Endothelial cell of umbilical vein (primary cell): ENCODE measurements around the gene DPYD. TPM values are rescaled to one million over a fixed set of nuclear protein-coding genes. Genes with fewer than 3 reads are reported as not detected.

Experiments
- BruUV-seq: library from RNA; stranded (reverse); fragments of 400-500 nt; replicated peaks from 2 replicates; lab custom pipeline; 2021; lab: Mats Ljungman, UMichigan
- CTCF ChIA-PET: fragments of 300-600, 350-600 bp; sonication (Branson Sonifier 250); formaldehyde crosslinking; loops from one replicate; lab custom pipeline; 2021; ENCODE audit warnings: antibody characterized with exemption, inconsistent platforms; lab: Charles Lee
- POLR2A ChIA-PET: fragments of 300-600, 350-600 bp; sonication (Branson Sonifier 250); formaldehyde crosslinking; loops from one replicate; lab custom pipeline; 2021; ENCODE audit warnings: antibody characterized with exemption, inconsistent platforms; lab: Charles Lee
- DNase-seq: peaks from one replicate; pipeline ENCODE4 v3.0.0-alpha.2; 2011; ENCODE audit warnings: low read depth, low spot score
- FAIRE-seq: peaks from 2 replicates; lab custom pipeline; 2011; peaks lifted over from hg19 to GRCh38; lab: Jason Lieb, UNC
- H2AFZ ChIP-seq: 2 replicates; pipeline ENCODE4 v1.6.0; 2012; ENCODE audit warnings: low read depth, low read length, control low read depth, inconsistent platforms
- H3K27ac ChIP-seq: 2 replicates; pipeline ENCODE4 v1.5.1; 2011; ENCODE audit warnings: low read depth, mild to moderate bottlenecking, control low read depth, low read length, moderate library complexity; ENCODE audit not compliant: insufficient read depth
- H3K27me3 ChIP-seq, 2 experiments: 2 replicates each; pipeline versions ENCODE4 v1.6.0 to v1.6.1; 2011; ENCODE audit warnings: low read length in 2 of 2, mixed read lengths in 1 of 2; ENCODE audit not compliant: control insufficient read depth in 2 of 2, insufficient read depth in 2 of 2
- H3K36me3 ChIP-seq, 2 experiments: 2 replicates in 1 of 2; 3 replicates in 1 of 2; pipeline ENCODE4 v1.5.1; 2011; ENCODE audit warnings: low read length in 2 of 2, mild to moderate bottlenecking in 1 of 2, moderate library complexity in 1 of 2; ENCODE audit not compliant: control insufficient read depth in 2 of 2, insufficient read depth in 2 of 2; ENCODE audit errors: extremely low read depth in 1 of 2
- H3K4me1 ChIP-seq: 3 replicates; pipeline ENCODE4 v1.5.1; 2011; ENCODE audit warnings: mild to moderate bottlenecking, low read length; ENCODE audit not compliant: control insufficient read depth, insufficient read depth; ENCODE audit errors: extremely low read depth
- H3K4me2 ChIP-seq: 2 replicates; pipeline ENCODE4 v1.6.1; 2011; ENCODE audit warnings: low read length, control low read depth, mixed read lengths; ENCODE audit not compliant: insufficient read depth
- H3K4me3 ChIP-seq, 3 experiments: fragments of 200-600 bp in 1 of 3; sonication (generic), shearing (Covaris generic) in 1 of 3; replicated peaks in 1 of 3; 2 replicates each; pipeline ENCODE4 v1.5.1; 2011 to 2016; ENCODE audit warnings: control low read depth in 3 of 3, low read length in 3 of 3, mild to moderate bottlenecking in 2 of 3, inconsistent platforms in 1 of 3, low read depth in 1 of 3, moderate library complexity in 1 of 3; ENCODE audit not compliant: insufficient read depth in 1 of 3
- H3K79me2 ChIP-seq: 2 replicates; pipeline ENCODE4 v1.6.0; 2012; ENCODE audit warnings: low read length, inconsistent platforms; ENCODE audit not compliant: control insufficient read depth, insufficient read depth
- H3K9ac ChIP-seq: replicated peaks from 2 replicates; pipeline ENCODE3; 2011; ENCODE audit warnings: low read length, control low read depth; ENCODE audit not compliant: insufficient read depth; ENCODE audit errors: extremely low read depth
- H3K9me1 ChIP-seq: replicated peaks from 3 replicates; pipeline ENCODE4 v1.6.0; 2011; ENCODE audit warnings: mild to moderate bottlenecking, low read length; ENCODE audit not compliant: control insufficient read depth, insufficient read depth; ENCODE audit errors: extremely low read depth
- H3K9me3 ChIP-seq: replicated peaks from 2 replicates; pipeline ENCODE4 v1.5.1; 2012; ENCODE audit warnings: low read length, inconsistent platforms; ENCODE audit not compliant: control insufficient read depth, insufficient read depth
- H4K20me1 ChIP-seq: replicated peaks from 2 replicates; pipeline ENCODE3; 2011; ENCODE audit warnings: mild to moderate bottlenecking, low read length; ENCODE audit not compliant: control insufficient read depth, insufficient read depth; ENCODE audit errors: extremely low read depth
- CTCF ChIP-seq, 2 donors: IDR thresholded peaks; 1 replicate in 1 of 2; 2 replicates in 1 of 2; pipeline ENCODE4 v1.5.1; 2011; ENCODE audit warnings: low read length in 2 of 2, mild to moderate bottlenecking in 2 of 2, moderate library complexity in 2 of 2, control low read depth in 1 of 2, inconsistent platforms in 1 of 2, low read depth in 1 of 2; ENCODE audit not compliant: insufficient read depth in 1 of 2; ENCODE audit errors: extremely low read depth in 1 of 2
- EZH2 ChIP-seq: IDR thresholded peaks from 2 replicates; pipeline ENCODE4 v1.6.1; 2012; ENCODE audit warnings: borderline replicate concordance, low read depth, mild to moderate bottlenecking, moderate library complexity, low read length, inconsistent platforms; ENCODE audit not compliant: severe bottlenecking
- FOS ChIP-seq: IDR thresholded peaks from 2 replicates; pipeline ENCODE4 v1.6.1; 2011; ENCODE audit warnings: mild to moderate bottlenecking, low read length, moderate library complexity, borderline replicate concordance; ENCODE audit not compliant: insufficient read depth
- GATA2 ChIP-seq: IDR thresholded peaks from 2 replicates; pipeline ENCODE4 v1.7.0; 2011; ENCODE audit warnings: low read depth, mild to moderate bottlenecking, moderate library complexity, mixed read lengths, low read length; ENCODE audit not compliant: insufficient read length, insufficient read depth
- JUN ChIP-seq: IDR thresholded peaks from 2 replicates; pipeline ENCODE4 v1.6.1; 2011; ENCODE audit warnings: borderline replicate concordance, low read depth; ENCODE audit not compliant: insufficient read length, insufficient read depth
- MYC ChIP-seq: IDR thresholded peaks from one replicate; pipeline ENCODE4 v1.6.1; 2011; ENCODE audit warnings: mild to moderate bottlenecking, low read depth, low read length
- POLR2A ChIP-seq: IDR thresholded peaks from 2 replicates; pipeline ENCODE4 v1.6.1; 2012; ENCODE audit warnings: low read depth, mild to moderate bottlenecking, control low read depth, low read length
- POLR2AphosphoS5 ChIP-seq: IDR thresholded peaks from 2 replicates; pipeline ENCODE4 v1.6.1; 2012; ENCODE audit warnings: low read depth, mild to moderate bottlenecking, control low read depth, low read length, moderate library complexity; ENCODE audit not compliant: insufficient read depth
- dilution Hi-C: fragments of 300-500 bp; cut with MboI; formaldehyde crosslinking; loops from one replicate; pipeline ENCODE4 v1.15.0; 2019; ENCODE audit warnings: low sequenced_read_pairs; ENCODE audit not compliant: extremely low pct_ligation_motif_present
- intact Hi-C: fragments of 100-400 bp; cut with micrococcal nuclease; formaldehyde crosslinking; loops from one replicate; pipeline ENCODE4 v1.10.0; 2022
- polyA plus RNA-seq, 4 experiments: library from polyadenylated mRNA; depleted of rRNA in 3 of 4; stranded (reverse) in 3 of 4; unstranded in 1 of 4; fragments of >200 nt; gene quantifications; 2 replicates each; pipeline versions ENCODE4 v1.2.1 to v1.2.3, GENCODE V29; 2011 to 2012; ENCODE audit warnings: missing spikeins in 1 of 4
- total RNA-seq: library from RNA; stranded (reverse); gene quantifications from 2 replicates; pipeline ENCODE4 v1.2.3, GENCODE V29; 2021
- TF ChIP-seq, protein P1 (sequence below): IDR thresholded peaks from 2 replicates; pipeline ENCODE4 v1.6.1; 2011; ENCODE audit not compliant: insufficient read depth, insufficient read length

Gene DPYD
- total and polyA plus RNA-seq, 2 donors (not counting 3 experiments of a cell fraction or from before 2014, with no cell fraction given): 4.6 to 15.1 TPM

GRCh38 chr1:97934491-97934890, 13.7 kb upstream of the DPYD start:
- H3K9me3 ChIP-seq: no peaks in the 10 kb centered on the region
- H2AFZ ChIP-seq: no peak overlapping the region
- no peak overlapping the region for H3K27ac ChIP-seq
- dilution Hi-C loops (no loop called here), intact Hi-C loops (no loop called here)
- H3K4me1 ChIP-seq: peaks cover 14% of the 10 kb centered on the region
- no peak for TF ChIP-seq CTCF (IDR thresholded peaks at IDR 0.05; ENCODE audit: extremely low read depth in 1 of 2, insufficient read depth in 1 of 2, low read depth in 1 of 2, low read length in 2 of 2)
- BruUV-seq: no TSS peak
- no peaks in the 10 kb centered on the region for H3K27me3 ChIP-seq
- H3K4me2 ChIP-seq: no peak overlapping the region
- CTCF ChIA-PET: no interaction called here
- H3K79me2 ChIP-seq: no peaks in the 10 kb centered on the region
- no peaks in the 10 kb centered on the region for H3K36me3 ChIP-seq
- no peaks in the 10 kb centered on the region for H3K9me1 ChIP-seq
- POLR2A ChIA-PET: no interaction called here
- no peaks in the 10 kb centered on the region for H4K20me1 ChIP-seq
- no peak overlapping the region for H3K9ac ChIP-seq
- DNase-seq (no peak), FAIRE-seq (no peak)
- no peak overlapping the region for H3K4me3 ChIP-seq

- no peaks in the 10 kb centered on the region for H3K27me3 ChIP-seq
- no peak overlapping the region for H3K4me2 ChIP-seq
- H4K20me1 ChIP-seq: no peaks in the 10 kb centered on the region
- intact Hi-C loops: no loop called here
- DNase-seq (no peak), FAIRE-seq (no peak)
- H3K4me1 ChIP-seq: no peaks in the 10 kb centered on the region
- no peaks in the 10 kb centered on the region for H3K36me3 ChIP-seq
- H3K9ac ChIP-seq: no peak overlapping the region
- dilution Hi-C loops: no loop called here
- H3K9me3 ChIP-seq: no peaks in the 10 kb centered on the region
- BruUV-seq: no TSS peak
- no peaks in the 10 kb centered on the region for H3K9me1 ChIP-seq
- no peak overlapping the region for H2AFZ ChIP-seq
- no peak overlapping the region for H3K4me3 ChIP-seq
- TF ChIP-seq GATA2: no peak
- no peak for TF ChIP-seq POLR2A
- no peak for TF ChIP-seq FOS
- no peak for TF ChIP-seq POLR2AphosphoS5
- TF ChIP-seq JUN: no peak
- TF ChIP-seq CTCF (IDR thresholded peaks at IDR 0.05; ENCODE audit: extremely low read depth in 1 of 2, insufficient read depth in 1 of 2, low read depth in 1 of 2, low read length in 2 of 2): no peak
- TF ChIP-seq MYC: no peak
- TF ChIP-seq EZH2: no peak
- TF ChIP-seq, protein P1, sequence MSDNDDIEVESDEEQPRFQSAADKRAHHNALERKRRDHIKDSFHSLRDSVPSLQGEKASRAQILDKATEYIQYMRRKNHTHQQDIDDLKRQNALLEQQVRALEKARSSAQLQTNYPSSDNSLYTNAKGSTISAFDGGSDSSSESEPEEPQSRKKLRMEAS: no peak
- H3K27ac ChIP-seq: no peak overlapping the region
- POLR2A ChIA-PET: no interaction called here
- H3K79me2 ChIP-seq: no peaks in the 10 kb centered on the region
- CTCF ChIA-PET: interaction anchor here (0.8 to 2.6 kb wide), 2 partner anchors 13 to 56 kb away, joined by 3 to 6 read pairs; no protein-coding TSS in a partner anchor
These were observed 9.3 kb upstream of the DPYD start for GRCh38 chr1:97929874-97930851.
